Measurements from ENCODE around the gene TENM4.
A peak's percentile ranks its signal among the peaks of the same experiment; 100 is the strongest.

TENM4 gene

DNA sequence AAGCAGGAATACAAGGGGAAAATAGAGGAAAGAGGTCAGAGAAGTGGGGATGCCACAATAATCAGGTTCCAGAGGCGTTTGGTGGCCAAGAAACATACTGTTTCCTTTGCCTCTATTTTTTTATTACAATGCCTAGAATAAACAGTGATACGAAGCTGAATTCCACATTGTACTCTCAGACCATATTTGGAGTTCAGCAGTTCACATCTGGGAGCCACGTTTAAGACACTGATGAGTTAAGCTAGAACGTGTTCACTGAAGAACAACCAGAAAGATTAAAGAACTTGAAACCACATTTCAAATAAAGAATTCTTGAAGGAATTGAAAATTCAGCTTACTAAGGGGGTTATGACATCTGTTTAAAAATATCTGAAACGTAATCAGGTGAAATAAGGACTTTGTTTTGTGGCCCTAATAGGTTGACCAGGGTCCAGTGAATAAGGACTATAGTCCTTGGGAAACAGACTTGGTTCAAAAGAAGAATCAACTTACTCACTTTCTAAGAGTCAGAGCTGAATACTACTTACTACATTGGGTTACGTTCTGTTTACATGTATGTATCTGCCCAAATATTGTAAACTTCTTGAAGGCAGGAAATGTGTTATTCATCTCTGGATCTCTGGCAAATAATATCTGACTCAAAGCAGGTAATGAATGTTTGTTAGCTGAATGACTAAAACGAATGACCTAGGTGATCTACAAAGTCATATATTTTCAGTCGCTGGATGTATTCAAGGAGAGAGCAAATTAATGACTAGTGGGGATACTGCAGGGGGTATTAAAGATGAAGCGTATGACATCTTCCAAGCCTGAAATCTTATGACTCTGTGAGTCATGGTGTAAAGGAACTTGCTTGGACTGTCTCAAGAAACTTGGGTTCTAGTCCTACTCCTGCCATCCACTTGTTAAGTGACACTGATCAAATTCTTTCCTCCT lies 619.2 kb downstream of the TENM4 start:
- no peak for DNase-seq (ENCODE audit: low spot score)

GRCh38 chr11:78820741-78821140 lies 620.1 kb downstream of the TENM4 start:
- DNase-seq (ENCODE audit: low spot score): no peak

DNA sequence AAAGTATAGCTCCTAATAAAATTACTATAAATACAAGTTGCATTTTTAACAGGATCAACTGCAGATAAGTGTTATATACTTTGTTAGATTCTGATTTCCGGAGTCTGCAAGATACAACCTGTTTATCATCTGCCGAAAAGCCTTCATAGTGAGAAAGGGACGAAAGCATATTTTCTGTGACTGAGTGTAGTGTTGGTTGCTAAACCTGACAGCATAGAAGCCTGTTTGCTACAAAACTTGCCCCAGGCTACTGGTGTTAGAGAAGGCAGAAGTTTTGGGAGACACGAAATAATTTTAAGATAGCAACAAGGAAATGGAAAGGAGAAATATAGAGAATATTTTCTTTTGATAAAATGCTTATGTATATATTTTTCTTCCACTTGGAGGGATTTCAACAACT lies 622.6 kb downstream of the TENM4 start:
- DNase-seq (ENCODE audit: low spot score): no peak

- no peak for DNase-seq (ENCODE audit: low spot score)
Observed at GRCh38 chr11:78815831-78816230, 625.0 kb downstream of the TENM4 start.

- no peak for DNase-seq (ENCODE audit: low spot score)
Observed at GRCh38 chr11:78812513-78813293, 628.1 kb downstream of the TENM4 start.

GRCh38 chr11:78810559-78811009 lies 630.2 kb downstream of the TENM4 start:
- DNase-seq (ENCODE audit: low spot score): no peak

- DNase-seq (ENCODE audit: low spot score): no peak
Observed at GRCh38 chr11:78809931-78810541, 630.8 kb downstream of the TENM4 start.

GRCh38 chr11:78808923-78809322 lies 631.9 kb downstream of the TENM4 start:
- no peak for DNase-seq (ENCODE audit: low spot score)

DNA sequence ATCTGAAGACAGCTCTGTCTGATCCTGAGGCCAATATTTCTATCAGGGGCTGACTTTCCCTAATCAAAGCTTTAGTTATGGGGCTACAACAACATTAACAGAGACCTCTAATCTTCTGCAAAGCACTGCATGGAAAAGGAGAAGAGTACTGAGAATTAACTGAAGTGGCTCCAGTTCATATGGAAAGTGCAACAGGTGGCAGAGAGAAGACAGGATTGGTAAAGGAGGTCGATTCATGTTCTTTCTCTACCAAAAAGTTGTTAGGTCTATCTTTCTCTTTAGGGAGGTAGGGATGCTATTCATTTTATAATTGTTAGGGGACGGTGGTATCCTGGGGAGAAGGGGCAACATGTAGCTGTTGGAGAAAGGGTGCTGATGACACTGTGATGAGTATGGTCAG lies 633.5 kb downstream of the TENM4 start:
- DNase-seq (ENCODE audit: low spot score): no peak

- no peak for DNase-seq (ENCODE audit: low spot score)
Observed at GRCh38 chr11:78806214-78807004, 634.4 kb downstream of the TENM4 start.

DNA sequence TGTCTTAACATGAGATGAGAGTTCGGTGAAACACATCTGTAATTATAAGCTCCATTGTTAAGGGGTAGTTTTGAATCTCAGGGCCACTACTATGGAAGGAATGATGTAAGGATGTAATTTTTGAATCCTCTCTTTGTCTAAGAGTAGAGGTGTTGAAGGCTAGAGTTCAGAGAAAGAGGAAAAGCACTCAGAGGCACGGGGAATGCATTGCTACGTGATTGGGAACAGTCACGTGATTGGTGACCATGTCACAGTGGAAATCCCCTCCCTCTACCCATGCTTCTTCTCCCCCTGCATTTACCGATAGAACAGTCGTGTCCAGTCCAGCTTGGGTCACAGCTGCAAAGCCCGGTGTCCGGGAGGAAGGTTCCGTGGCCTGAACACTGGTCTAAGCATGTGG lies 635.8 kb downstream of the TENM4 start:
- DNase-seq (ENCODE audit: low spot score): no peak

DNA sequence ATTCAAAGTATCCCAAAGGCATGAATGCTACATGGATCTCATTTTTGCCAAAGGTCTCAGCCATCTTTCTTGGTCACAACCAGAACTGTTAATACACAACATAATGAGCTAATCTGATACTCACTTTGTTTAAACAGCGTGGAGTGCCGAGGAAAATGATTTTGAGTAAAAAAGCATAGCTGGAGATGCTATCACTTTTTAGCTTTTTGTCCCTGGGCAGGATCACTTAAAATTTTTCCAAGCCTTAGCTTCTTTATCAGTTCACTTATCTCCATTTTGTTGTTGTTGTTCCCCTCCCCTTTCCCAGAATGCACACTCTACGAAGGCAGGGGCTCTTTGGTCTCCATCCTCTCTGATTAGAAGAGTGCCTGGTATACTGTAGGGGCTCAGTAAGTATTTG lies 636.8 kb downstream of the TENM4 start:
- DNase-seq (ENCODE audit: low spot score): peak; percentile 35

DNA sequence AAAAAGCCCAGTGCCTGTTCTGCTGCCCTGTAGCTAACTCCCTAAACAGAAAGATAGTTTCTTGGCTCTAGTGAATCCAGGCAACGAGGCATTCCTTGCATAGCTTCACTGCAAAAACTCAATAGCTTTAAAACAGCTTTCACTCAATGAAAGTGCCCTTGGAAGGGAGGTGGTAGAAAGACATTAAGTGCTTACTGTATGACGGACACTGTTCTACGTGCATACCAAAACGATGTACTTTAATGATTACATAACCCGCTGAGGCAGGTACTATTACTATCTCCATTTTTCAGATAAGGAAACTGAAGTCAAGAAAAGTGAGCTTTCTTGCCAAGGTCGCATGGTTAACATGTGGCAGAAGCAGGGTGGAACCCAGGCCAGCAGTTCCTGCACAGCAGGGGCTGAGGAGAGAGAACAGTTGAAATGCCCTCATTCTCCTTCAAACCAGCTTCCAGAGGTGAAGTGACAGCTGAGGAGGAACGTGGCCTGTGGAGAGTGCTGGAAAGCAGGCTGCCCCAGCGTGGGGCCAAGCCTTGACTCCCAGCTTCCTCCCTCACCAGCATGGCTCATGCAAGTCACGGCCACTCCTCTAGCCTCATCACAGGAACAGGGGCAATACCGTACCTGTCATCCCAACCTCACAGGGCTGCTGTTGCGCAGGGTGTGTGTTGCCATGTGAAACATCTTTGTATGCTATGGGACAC lies 638.6 kb downstream of the TENM4 start:
- DNase-seq (ENCODE audit: low spot score): no peak

DNA sequence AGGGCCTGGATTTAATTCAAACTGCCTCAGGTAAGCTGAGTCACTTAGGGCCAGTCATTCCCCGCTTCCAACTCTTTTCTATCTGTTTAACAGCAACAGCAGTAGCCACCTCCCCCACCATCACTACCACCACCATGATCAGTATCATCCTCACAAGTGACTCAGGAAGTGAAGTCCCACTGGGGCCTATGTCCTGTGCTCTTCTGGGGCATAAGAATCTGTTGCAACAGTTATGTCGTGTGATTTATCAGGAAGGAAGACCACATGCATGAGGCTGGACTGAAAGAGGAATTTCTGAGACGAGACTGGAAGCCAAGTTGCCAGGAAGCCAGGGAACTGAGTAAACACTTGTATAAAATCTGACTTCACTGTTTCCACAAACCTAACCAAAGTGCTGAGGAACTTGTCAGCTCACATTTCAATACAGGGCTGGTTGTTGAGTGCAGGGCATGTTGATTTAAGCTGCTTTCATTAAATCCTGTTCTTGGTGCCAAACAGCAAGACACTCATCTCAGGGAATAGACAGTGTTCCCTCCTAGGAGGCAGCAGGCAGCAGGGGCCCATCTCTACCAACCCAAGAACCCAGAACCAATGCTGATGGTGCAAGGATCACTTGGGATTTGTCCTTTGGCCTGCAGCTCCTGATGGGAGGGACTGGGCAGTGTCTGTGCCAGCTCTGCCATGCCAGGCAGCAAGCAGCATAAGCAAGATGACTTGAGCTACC lies 639.5 kb downstream of the TENM4 start:
- no peak for DNase-seq (ENCODE audit: low spot score)

- no peak for DNase-seq (ENCODE audit: low spot score)
Observed at GRCh38 chr11:78800756-78801155, 640.1 kb downstream of the TENM4 start.

DNA sequence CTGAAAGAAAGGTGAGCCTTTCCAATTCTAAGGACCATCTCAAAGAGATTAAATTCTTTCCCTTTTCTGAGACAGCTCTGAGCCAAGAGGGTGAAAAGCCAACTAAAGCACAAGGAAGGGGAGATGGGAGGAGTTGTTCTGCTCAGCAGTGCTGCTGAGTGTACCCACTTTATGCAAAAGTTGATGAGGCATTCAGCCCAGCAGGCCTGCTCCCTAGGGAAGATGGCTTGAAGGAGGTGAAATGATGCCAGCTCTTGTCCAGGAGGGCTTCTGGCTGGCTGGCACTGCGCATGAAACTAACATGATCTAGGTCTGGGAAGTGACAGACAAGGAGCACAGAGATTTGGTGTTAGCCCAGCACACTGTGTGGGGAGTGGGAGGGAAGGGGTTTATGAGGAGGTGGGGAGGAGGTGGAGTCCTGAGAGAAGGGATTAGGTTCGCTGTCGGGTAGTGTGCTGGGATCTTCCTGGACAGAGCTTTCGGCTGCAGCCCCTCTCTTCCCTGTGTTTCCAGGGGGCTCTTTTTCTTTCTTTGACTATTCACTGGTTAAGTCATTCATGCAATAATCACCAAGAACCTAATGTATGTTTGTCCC lies 640.6 kb downstream of the TENM4 start:
- DNase-seq (ENCODE audit: low spot score): no peak

DNA sequence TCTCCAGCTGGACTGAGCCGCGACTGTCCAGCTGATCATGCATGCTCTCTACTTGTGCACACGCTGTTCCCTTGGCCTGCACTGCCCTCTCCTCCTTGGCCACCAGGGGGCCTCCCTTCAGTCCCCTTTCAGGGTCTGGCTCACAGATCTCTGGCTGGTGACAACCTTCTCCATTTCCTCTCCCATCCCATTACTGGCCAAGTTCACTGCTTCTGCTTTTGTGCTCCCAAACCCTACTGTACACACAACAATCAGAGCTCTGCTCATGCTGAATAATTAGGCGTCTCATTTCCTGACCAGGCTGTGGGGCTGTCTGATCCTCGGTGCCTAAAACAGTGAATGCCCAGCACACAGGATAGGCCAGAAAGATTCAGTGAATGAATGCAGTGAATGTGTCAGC lies 642.2 kb downstream of the TENM4 start:
- peak; percentile 79 for DNase-seq (ENCODE audit: low spot score)

DNA sequence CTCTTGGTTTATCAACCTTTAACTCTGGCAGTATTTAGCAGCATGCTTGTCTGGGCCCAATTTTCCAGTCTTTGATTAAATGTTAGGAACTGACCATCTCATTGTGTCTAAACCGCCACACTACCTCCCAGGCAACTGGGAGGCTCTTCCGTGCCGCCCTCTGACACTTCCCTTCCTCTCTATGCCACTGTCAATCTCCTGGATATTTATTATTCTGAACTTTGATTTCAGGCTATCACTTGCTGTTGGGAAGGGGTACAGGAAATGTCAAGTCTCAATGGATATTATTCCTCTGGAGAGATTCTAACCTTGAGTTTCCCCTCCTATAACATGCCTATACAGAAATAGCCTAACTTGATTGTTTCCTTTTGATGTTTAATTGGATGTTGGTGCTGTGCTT lies 643.3 kb downstream of the TENM4 start:
- DNase-seq (ENCODE audit: low spot score): no peak

DNA sequence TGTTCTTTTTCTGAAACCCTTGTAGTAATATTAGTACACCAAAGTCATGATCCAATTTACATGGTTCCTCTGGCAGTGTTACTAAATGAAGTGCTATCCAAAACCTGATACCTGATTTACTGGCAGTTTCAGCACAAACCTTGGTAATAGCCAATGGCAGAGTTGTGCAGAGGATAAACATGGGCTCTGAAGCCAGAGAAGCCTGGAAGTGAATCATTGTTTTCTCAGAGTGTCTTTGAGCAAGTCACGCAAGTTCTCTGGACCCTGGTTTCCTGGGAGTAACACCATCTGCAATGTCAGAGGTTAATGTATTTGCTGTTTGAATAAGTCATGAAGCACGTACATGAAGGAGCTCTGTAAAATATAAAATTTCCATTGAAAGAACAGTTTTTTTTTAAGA lies 643.9 kb downstream of the TENM4 start:
- DNase-seq (ENCODE audit: low spot score): no peak

All from SK-N-DZ (cell line).